ENCODE measurements around the gene ASIC1.

ASIC1 gene

DNA sequence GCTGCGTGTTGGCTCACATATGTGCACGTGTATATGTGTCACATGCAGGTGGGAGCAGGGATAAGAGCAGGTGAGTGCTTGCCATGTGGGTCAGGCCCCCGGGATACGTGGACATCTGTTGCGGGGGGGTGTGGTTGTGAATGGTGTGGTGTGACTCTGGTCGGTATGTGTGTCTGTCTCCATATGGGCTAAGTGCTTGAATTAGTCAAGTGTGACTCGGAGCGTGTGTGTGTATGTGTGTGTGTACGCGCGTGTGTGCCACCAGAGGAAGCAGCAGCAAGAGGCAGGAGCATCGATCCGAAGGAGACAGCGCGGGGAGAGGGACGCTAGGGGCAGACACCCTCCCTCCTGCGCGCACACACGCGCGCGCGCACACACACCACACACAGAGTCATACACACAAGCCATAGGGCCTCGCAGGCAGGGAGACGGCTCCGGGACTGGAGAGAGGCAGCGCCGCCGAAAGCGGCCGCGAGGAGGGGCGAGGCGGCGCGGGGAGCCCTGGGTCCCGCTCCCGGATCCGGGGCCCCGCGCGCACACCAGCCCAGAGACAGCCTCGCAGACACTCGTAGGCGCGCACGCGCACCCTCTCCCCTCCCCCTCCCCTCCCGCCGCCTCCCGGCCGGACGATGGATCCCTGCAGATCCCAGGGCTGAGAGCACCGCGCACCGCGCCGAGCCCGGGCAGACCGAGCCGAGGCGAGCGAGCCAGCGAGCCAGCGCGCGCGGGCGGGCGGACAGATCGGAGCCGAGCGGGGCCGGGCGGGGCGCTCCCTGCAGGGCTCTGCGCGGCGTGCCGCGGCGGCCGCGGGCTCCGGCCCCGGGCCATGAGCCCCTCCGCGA is at the start of gene ASIC1:
ASIC1 (plus strand) TSS at position 597 of the 842 bp plus-strand sequence. CDS start 1,171 bp downstream, outside the sequence.
- peak within 1 kb of the TSS; percentile 56 for H3K4me3 ChIP-seq (ENCODE audit: low read depth, low read length)
- TF ChIP-seq, protein P1, sequence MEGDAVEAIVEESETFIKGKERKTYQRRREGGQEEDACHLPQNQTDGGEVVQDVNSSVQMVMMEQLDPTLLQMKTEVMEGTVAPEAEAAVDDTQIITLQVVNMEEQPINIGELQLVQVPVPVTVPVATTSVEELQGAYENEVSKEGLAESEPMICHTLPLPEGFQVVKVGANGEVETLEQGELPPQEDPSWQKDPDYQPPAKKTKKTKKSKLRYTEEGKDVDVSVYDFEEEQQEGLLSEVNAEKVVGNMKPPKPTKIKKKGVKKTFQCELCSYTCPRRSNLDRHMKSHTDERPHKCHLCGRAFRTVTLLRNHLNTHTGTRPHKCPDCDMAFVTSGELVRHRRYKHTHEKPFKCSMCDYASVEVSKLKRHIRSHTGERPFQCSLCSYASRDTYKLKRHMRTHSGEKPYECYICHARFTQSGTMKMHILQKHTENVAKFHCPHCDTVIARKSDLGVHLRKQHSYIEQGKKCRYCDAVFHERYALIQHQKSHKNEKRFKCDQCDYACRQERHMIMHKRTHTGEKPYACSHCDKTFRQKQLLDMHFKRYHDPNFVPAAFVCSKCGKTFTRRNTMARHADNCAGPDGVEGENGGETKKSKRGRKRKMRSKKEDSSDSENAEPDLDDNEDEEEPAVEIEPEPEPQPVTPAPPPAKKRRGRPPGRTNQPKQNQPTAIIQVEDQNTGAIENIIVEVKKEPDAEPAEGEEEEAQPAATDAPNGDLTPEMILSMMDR (IDR thresholded peaks at IDR 0.05; ENCODE audit: borderline replicate concordance, insufficient read depth, low read depth, low read length): no peak

DNA sequence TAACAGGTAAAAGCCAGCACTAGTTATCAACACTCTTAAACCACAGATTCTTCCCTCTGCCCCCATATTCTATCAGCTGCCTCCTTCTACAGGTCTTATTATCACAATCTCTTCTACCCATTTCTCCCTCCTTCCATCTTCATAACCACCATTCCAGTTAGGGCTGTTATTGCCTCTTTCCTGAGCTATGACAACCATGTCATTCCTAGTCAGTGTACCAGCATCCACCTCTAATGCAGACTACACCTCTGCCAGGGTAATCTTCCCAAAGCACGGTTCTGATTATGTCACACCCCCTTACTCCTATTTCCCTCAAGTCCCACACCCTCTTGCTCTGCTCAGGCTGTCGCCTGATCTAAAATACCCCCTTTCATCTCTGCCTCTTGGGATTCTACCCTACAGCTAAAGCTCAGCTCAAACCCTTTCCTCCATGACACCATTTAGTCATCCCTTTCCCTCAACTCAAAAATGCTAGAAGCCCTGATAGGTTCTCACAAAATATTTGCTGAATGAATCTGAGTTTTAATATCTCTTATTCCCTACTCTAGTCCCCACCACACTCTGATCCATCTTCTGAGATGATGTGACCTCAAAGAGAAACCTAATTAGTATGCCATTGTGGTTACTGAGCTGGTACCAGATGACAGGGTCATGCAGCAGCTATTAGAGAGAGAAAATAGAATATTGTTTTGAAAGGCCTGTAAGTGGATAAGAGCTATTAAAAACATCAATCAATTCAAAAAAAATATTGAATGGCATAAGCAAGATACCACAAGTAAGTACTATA is 43.8 kb upstream of the ASIC1 start:
- TF ChIP-seq, protein P1 (IDR thresholded peaks at IDR 0.05; ENCODE audit: borderline replicate concordance, insufficient read depth, low read depth, low read length): no peak

DNA sequence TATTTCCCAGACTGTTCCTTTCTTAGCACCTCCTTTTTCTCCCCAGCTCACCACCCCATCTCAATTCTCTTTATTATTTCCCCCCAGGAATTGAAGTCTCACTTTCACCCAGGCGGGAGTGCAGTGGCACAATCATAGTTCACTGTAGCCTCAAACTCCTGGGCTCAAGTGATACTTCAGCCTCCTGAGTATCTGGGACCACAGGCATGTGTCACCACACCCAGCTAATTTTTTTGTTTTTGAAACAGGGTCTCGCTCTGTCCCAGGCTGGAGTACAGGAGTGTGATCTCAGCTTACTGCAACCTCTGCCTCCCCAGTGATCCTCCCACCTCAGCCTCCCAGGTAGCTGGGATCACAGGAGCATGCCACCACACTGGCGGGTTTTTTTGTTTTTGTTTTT is 43.1 kb upstream of the ASIC1 start:
- no peak overlapping the region for H3K4me3 ChIP-seq (ENCODE audit: low read depth, low read length)
- TF ChIP-seq, protein P1 (IDR thresholded peaks at IDR 0.05; ENCODE audit: borderline replicate concordance, insufficient read depth, low read depth, low read length): no peak

More for the DNA sequence above, 43.8 kb upstream of the ASIC1 start:
- no peak overlapping the region for H3K4me3 ChIP-seq (ENCODE audit: low read depth, low read length)

DNA sequence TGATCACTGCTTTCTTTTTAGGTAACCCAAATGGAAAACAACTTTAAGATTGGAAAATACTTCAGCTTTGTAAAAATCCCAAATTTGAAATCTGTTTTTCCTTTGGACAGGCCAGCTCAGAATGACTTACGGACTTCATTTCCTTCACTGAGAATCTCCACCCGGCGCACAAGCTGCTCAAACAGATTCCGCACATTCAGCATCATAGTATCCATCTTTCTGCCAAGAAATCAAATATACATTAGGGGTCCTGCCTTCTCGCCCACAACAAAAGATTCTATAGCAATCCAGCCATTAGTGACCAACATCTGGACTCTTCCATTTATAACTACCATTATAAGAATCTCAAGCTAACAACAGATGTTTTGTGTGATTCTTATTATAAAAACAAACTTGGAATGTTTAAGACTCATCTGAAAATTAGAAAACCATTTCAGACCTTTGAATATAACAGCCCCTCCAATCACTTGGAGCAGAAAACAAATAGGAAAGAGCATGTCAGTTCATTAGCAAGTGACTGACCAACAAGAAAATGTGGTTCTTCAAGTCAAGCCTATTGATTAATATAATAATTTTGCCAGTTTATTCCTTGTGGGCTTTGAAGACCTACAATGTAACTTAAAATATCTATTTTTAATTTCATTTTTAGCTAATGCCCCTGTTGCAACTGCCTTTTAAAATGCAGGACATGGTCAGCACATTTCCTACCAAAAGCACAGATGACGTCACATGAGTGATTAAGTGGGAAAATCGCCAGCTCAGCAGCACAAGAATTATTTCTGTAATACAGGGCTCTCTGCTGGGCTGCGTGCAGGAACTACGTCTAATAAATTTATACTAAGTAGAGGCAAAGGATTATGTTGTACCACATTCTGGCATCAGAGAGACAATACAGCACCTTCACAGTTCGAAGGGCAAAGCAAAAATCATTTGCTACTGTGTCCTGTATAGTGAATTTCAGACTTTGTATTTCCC is 40.6 kb upstream of the ASIC1 start:
- TF ChIP-seq, protein P1 (IDR thresholded peaks at IDR 0.05; ENCODE audit: borderline replicate concordance, insufficient read depth, low read depth, low read length): no peak
- H3K4me3 ChIP-seq (ENCODE audit: low read depth, low read length): no peak overlapping the region

DNA sequence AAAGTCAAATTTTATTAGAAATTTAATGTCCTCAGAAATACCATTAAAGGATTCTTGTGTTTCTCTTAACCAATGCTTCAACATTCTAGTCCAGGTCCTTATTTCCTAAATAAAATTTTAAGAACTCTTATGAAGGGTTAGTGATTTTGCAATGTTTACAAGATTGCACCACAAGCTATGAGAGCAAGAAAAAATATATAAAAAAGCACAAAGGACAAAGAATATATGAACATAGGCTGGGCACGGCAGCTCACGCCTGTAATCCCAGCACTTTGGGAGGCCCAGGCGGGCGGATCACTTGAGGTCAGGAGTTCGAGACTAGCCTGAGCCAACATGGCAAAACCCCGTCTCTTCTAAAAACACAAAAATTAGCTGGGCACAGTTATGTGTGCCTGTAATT is 39.8 kb upstream of the ASIC1 start:
- TF ChIP-seq, protein P1 (IDR thresholded peaks at IDR 0.05; ENCODE audit: borderline replicate concordance, insufficient read depth, low read depth, low read length): no peak
- H3K4me3 ChIP-seq (ENCODE audit: low read depth, low read length): no peak overlapping the region

DNA sequence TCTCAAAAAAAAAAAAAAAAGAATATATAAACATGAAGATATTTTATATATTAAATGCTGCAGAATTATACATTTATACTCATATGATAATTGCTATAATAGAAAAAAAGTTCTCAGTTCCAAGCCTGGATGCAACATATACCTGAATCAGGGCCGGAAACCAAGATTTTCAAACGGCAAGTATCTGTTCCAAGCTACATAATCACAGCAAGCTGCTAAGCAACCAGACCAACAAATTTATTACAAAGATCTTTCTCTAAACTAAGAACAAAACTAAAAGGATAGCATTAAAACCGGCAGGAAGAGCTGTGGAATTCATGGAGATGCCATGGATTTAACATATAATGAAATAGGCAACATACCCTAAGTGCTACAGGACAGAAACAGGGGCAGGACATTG is 39.2 kb upstream of the ASIC1 start:
- no peak overlapping the region for H3K4me3 ChIP-seq (ENCODE audit: low read depth, low read length)
- TF ChIP-seq, protein P1 (IDR thresholded peaks at IDR 0.05; ENCODE audit: borderline replicate concordance, insufficient read depth, low read depth, low read length): no peak

Measured in GM12875 (cell line).